Panc1 (cell line): ENCODE results near the gene EIF4ENIF1. TPM values are rescaled to one million over a fixed set of nuclear protein-coding genes. Genes with fewer than 3 reads are reported as not detected.

ENCODE experiments used
- ATAC-seq: fragments of 200-7000 bp; cut with Tn5 transposase; 2 replicates; pipeline ENCODE4 v1.9.1; 2020; ENCODE audit warnings: mild to moderate bottlenecking, moderate library complexity
- BruUV-seq: library from RNA; stranded (reverse); fragments of 400-500 nt; replicated peaks from 2 replicates; lab custom pipeline; 2021; lab: Mats Ljungman, UMichigan
- CTCF ChIA-PET: fragments of 300-600 bp; sonication (Branson Sonifier 250); formaldehyde crosslinking; loops from one replicate; lab custom pipeline; 2022; ENCODE audit warnings: antibody characterized with exemption; lab: Charles Lee
- POLR2A ChIA-PET: fragments of 300-600 bp; sonication (Branson Sonifier 250); formaldehyde crosslinking; loops from one replicate; lab custom pipeline; 2022; ENCODE audit warnings: antibody characterized with exemption; lab: Charles Lee
- DNase-seq: peaks from one replicate; pipeline ENCODE4 v3.0.0-alpha.2; 2010; ENCODE audit warnings: low read depth, low spot score
- H3K27ac ChIP-seq: 2 replicates; pipeline ENCODE4 v1.5.1; 2011; ENCODE audit warnings: mild to moderate bottlenecking, low read length, inconsistent platforms
- H3K27me3 ChIP-seq: fragments of 200-500 bp; sonication (Bioruptor generic); 2 replicates; pipeline ENCODE4 v1.6.0; 2014; ENCODE audit warnings: low read length, inconsistent platforms; ENCODE audit not compliant: control insufficient read depth, insufficient read depth
- H3K36me3 ChIP-seq: fragments of 200-500 bp; sonication (Bioruptor generic); 2 replicates; pipeline ENCODE4 v1.5.1; 2014; ENCODE audit warnings: inconsistent platforms, mild to moderate bottlenecking, low read length, moderate library complexity; ENCODE audit not compliant: control insufficient read depth, insufficient read depth
- H3K4me1 ChIP-seq: 2 replicates; pipeline ENCODE4 v1.5.1; 2011; ENCODE audit warnings: inconsistent platforms, mild to moderate bottlenecking, low read length, moderate library complexity; ENCODE audit not compliant: control insufficient read depth, insufficient read depth
- H3K4me3 ChIP-seq, 2 experiments: 2 replicates each; pipeline ENCODE4 v1.5.1; 2011 to 2012; ENCODE audit warnings: low read depth in 2 of 2, low read length in 2 of 2, mild to moderate bottlenecking in 2 of 2, inconsistent platforms in 1 of 2, moderate library complexity in 1 of 2
- H3K9me3 ChIP-seq: fragments of 200-500 bp; sonication (Bioruptor generic); 2 replicates; pipeline ENCODE4 v1.5.1; 2014; ENCODE audit warnings: low read depth, mild to moderate bottlenecking, inconsistent platforms, low read length, moderate library complexity; ENCODE audit not compliant: control insufficient read depth, insufficient read depth
- CTCF ChIP-seq: fragments of 450-650 bp; IDR thresholded peaks from 2 replicates; pipeline ENCODE4 v1.5.1; 2017; ENCODE audit warnings: mild to moderate bottlenecking
- POLR2AphosphoS5 ChIP-seq: IDR thresholded peaks from 2 replicates; pipeline ENCODE4 v1.6.1; 2012; ENCODE audit warnings: mild to moderate bottlenecking, low read depth, low read length, moderate library complexity
- REST ChIP-seq, 2 experiments: IDR thresholded peaks; 2 replicates each; pipeline ENCODE4 v1.6.1; 2011 to 2012; ENCODE audit warnings: low read depth in 2 of 2, control low read depth in 1 of 2, low read length in 1 of 2, mild to moderate bottlenecking in 1 of 2, moderate library complexity in 1 of 2; ENCODE audit not compliant: insufficient read depth in 1 of 2
- SIN3A ChIP-seq: IDR thresholded peaks from 2 replicates; pipeline ENCODE4 v1.6.1; 2012; ENCODE audit warnings: low read depth, mild to moderate bottlenecking, low read length, moderate library complexity, borderline replicate concordance; ENCODE audit not compliant: insufficient read depth
- TCF7L2 ChIP-seq: IDR thresholded peaks from 2 replicates; pipeline ENCODE4 v1.6.1; 2011; ENCODE audit warnings: mild to moderate bottlenecking, low read depth, low read length, inconsistent platforms
- in situ Hi-C: cut with HindIII; loops from 2 replicates; pipeline ENCODE4 v1.10.0; 2016; ENCODE audit warnings: low sequenced_read_pairs, low pct_unique_long_range_greater_than_20kb
- intact Hi-C: fragments of 100-400 bp; cut with micrococcal nuclease; formaldehyde crosslinking; loops from one replicate; pipeline ENCODE4 v1.10.0; 2022; ENCODE audit not compliant: unreplicated experiment
- total RNA-seq: library from RNA; stranded (reverse); gene quantifications from one replicate; pipeline ENCODE4 v1.2.1, GENCODE V29; 2021; ENCODE audit not compliant: unreplicated experiment

The EIF4ENIF1 gene
- total RNA-seq, 1 experiment from 2014 or later, result 23.3 TPM

- peaks cover 18% of the 10 kb centered on the region for H3K36me3 ChIP-seq
- H3K9me3 ChIP-seq, result no peaks in the 10 kb centered on the region
- intact Hi-C loops (no loop called here), in situ Hi-C loops (no loop called here)
- no peaks in the 10 kb centered on the region for H3K27me3 ChIP-seq
- TF ChIP-seq SIN3A (no peak), REST (IDR thresholded peaks at IDR 0.05; ENCODE audit: insufficient read depth in 1 of 2, low read depth in 2 of 2, low read length in 1 of 2) (no peak), POLR2AphosphoS5 (no peak), CTCF (no peak), TCF7L2 (no peak)
- ChIA-PET POLR2A (no interaction called here), CTCF (no interaction called here)
- ATAC-seq, result peak; percentile 77
- no peak for DNase-seq
- BruUV-seq, result no TSS peak
- peak overlapping the region; percentile 82 for H3K27ac ChIP-seq
- H3K4me1 ChIP-seq, result peaks cover 16% of the 10 kb centered on the region
- H3K4me3 ChIP-seq, result peak overlapping the region; percentile 85 to 96
Observed at GRCh38 chr22:31488988-31489617, 539 bp downstream of the EIF4ENIF1 start.

- in situ Hi-C loops (no loop called here), intact Hi-C loops (no loop called here)
- POLR2A ChIA-PET, result no interaction called here
- peak overlapping the region; percentile 82 for H3K27ac ChIP-seq
- CTCF ChIA-PET, result no interaction called here
- ATAC-seq, result no peak
- BruUV-seq, result no TSS peak
- no peaks in the 10 kb centered on the region for H3K27me3 ChIP-seq
- no peak for TF ChIP-seq POLR2AphosphoS5
- TF ChIP-seq CTCF, result no peak
- no peak for TF ChIP-seq TCF7L2
- TF ChIP-seq REST (IDR thresholded peaks at IDR 0.05; ENCODE audit: insufficient read depth in 1 of 2, low read depth in 2 of 2, low read length in 1 of 2), result no peak
- no peak for TF ChIP-seq SIN3A
- H3K4me1 ChIP-seq, result peaks cover 16% of the 10 kb centered on the region
- H3K9me3 ChIP-seq, result no peaks in the 10 kb centered on the region
- peaks cover 22% of the 10 kb centered on the region for H3K36me3 ChIP-seq
- no peak for DNase-seq
- H3K4me3 ChIP-seq, result peak overlapping the region; percentile 76 to 85
Observed at GRCh38 chr22:31488346-31488883, 1.2 kb downstream of the EIF4ENIF1 start.
